Astrocyte (in vitro differentiated cells and primary cell): ENCODE results near the gene RALGDS. TPM values are rescaled to one million over a fixed set of nuclear protein-coding genes. Genes with fewer than 3 reads are reported as not detected.
"Not testable (repeated sequence)": the region's sequence is repeated elsewhere in the genome, so short reads cannot be mapped to it uniquely, and the experiment has no call there.

Experiments used
- DNase-seq: peaks from one replicate; pipeline ENCODE4 v3.0.0-alpha.2; 2010; ENCODE audit warnings: low read depth
- FAIRE-seq: peaks from 2 replicates; lab custom pipeline; 2011; peaks lifted over from hg19 to GRCh38; lab: Jason Lieb, UNC
- H2AFZ ChIP-seq: 2 replicates; pipeline ENCODE4 v1.6.0; 2012; ENCODE audit warnings: low read depth, low read length, inconsistent platforms
- H3K27ac ChIP-seq: 2 replicates; pipeline ENCODE4 v1.5.1; 2011; ENCODE audit warnings: low read depth, low read length, inconsistent platforms
- H3K27me3 ChIP-seq: 2 replicates; pipeline ENCODE4 v1.6.0; 2011; ENCODE audit warnings: low read length, inconsistent platforms; ENCODE audit not compliant: insufficient read depth
- H3K36me3 ChIP-seq: 2 replicates; pipeline ENCODE4 v1.5.1; 2011; ENCODE audit warnings: low read length, inconsistent platforms; ENCODE audit not compliant: insufficient read depth
- H3K4me1 ChIP-seq: 2 replicates; pipeline ENCODE4 v1.5.1; 2011; ENCODE audit warnings: low read length, inconsistent platforms; ENCODE audit not compliant: insufficient read depth
- H3K4me2 ChIP-seq: 2 replicates; pipeline ENCODE4 v1.6.0; 2012; ENCODE audit warnings: low read length, inconsistent platforms
- H3K4me3 ChIP-seq: 2 replicates; pipeline ENCODE4 v1.5.1; 2011; ENCODE audit warnings: low read depth, mild to moderate bottlenecking, low read length, inconsistent platforms; ENCODE audit not compliant: insufficient read depth
- H3K79me2 ChIP-seq: 2 replicates; pipeline ENCODE4 v1.6.0; 2012; ENCODE audit warnings: mild to moderate bottlenecking, low read length, inconsistent platforms; ENCODE audit not compliant: insufficient read depth
- H3K9ac ChIP-seq: 2 replicates; pipeline ENCODE4 v1.6.0; 2012; ENCODE audit warnings: mild to moderate bottlenecking, low read length, inconsistent platforms
- H3K9me3 ChIP-seq: 2 replicates; pipeline ENCODE4 v1.5.1; 2012; ENCODE audit warnings: low read depth, mild to moderate bottlenecking, low read length, inconsistent platforms; ENCODE audit not compliant: insufficient read depth
- H4K20me1 ChIP-seq: 2 replicates; pipeline ENCODE4 v1.6.0; 2012; ENCODE audit warnings: low read length, inconsistent platforms; ENCODE audit not compliant: insufficient read depth
- H3K27ac Mint-ChIP-seq: one replicate; pipeline ENCODE4 v1.8.0; 2021; ENCODE audit warnings: mild to moderate bottlenecking, mixed read lengths; ENCODE audit not compliant: unreplicated experiment
- H3K27me3 Mint-ChIP-seq: one replicate; pipeline ENCODE4 v1.8.0; 2021; ENCODE audit warnings: low read depth, mixed read lengths; ENCODE audit not compliant: unreplicated experiment
- H3K36me3 Mint-ChIP-seq: one replicate; pipeline ENCODE4 v1.8.0; 2021; ENCODE audit warnings: low read depth, mixed read lengths; ENCODE audit not compliant: unreplicated experiment
- H3K4me1 Mint-ChIP-seq: one replicate; pipeline ENCODE4 v1.8.0; 2021; ENCODE audit warnings: low read depth, mixed read lengths; ENCODE audit not compliant: unreplicated experiment
- H3K4me3 Mint-ChIP-seq: one replicate; pipeline ENCODE4 v1.8.0; 2021; ENCODE audit warnings: mild to moderate bottlenecking, moderate library complexity, mixed read lengths; ENCODE audit not compliant: unreplicated experiment
- H3K9me3 Mint-ChIP-seq: one replicate; pipeline ENCODE4 v1.8.0; 2021; ENCODE audit warnings: mild to moderate bottlenecking, mixed read lengths; ENCODE audit not compliant: unreplicated experiment
- CTCF ChIP-seq: IDR thresholded peaks from 2 replicates; pipeline ENCODE4 v1.5.1; 2011; ENCODE audit warnings: low read depth, mild to moderate bottlenecking, inconsistent platforms, low read length, moderate library complexity; ENCODE audit not compliant: insufficient read depth
- EZH2 ChIP-seq: IDR thresholded peaks from 2 replicates; pipeline ENCODE4 v1.6.1; 2012; ENCODE audit warnings: mild to moderate bottlenecking, low read length, inconsistent platforms; ENCODE audit not compliant: insufficient read depth
- total RNA-seq: library from RNA; stranded (reverse); gene quantifications from 2 replicates; pipeline ENCODE4 v1.2.1, GENCODE V29; 2021

RALGDS gene
- total RNA-seq, 1 donor from 2014 or later, result 46.6 TPM

GRCh38 chr9:133070500-133070961 is 50.5 kb downstream of the RALGDS start:
- not testable (repeated sequence) for H3K9ac ChIP-seq, H3K27ac ChIP-seq, FAIRE-seq, H3K4me3 ChIP-seq, H3K9me3 ChIP-seq, H4K20me1 ChIP-seq, H3K79me2 ChIP-seq, H3K4me2 ChIP-seq, H3K27ac Mint-ChIP-seq, H3K9me3 Mint-ChIP-seq, H3K27me3 Mint-ChIP-seq, H3K4me3 Mint-ChIP-seq, H3K36me3 ChIP-seq, H2AFZ ChIP-seq, H3K27me3 ChIP-seq, DNase-seq, H3K36me3 Mint-ChIP-seq, H3K4me1 ChIP-seq
- peaks cover 12% of the 10 kb centered on the region for H3K4me1 Mint-ChIP-seq

GRCh38 chr9:133068431-133068830 is 52.6 kb downstream of the RALGDS start:
- not testable (repeated sequence) for H3K9me3 ChIP-seq, H3K4me2 ChIP-seq, H3K4me1 Mint-ChIP-seq, H3K27ac Mint-ChIP-seq, H3K79me2 ChIP-seq, H3K27ac ChIP-seq, H3K27me3 ChIP-seq, H3K36me3 ChIP-seq, H2AFZ ChIP-seq, DNase-seq, H4K20me1 ChIP-seq, H3K9ac ChIP-seq, H3K27me3 Mint-ChIP-seq, H3K4me3 ChIP-seq, H3K9me3 Mint-ChIP-seq, H3K4me3 Mint-ChIP-seq, FAIRE-seq, H3K4me1 ChIP-seq
- H3K36me3 Mint-ChIP-seq, result peaks cover 13% of the 10 kb centered on the region

GRCh38 chr9:133067813-133068212 is 53.2 kb downstream of the RALGDS start:
- Histone ChIP-seq H4K20me1 (no peaks in the 10 kb centered on the region), H2AFZ (no peak overlapping the region), H3K9ac (no peak overlapping the region), H3K27me3 (no peaks in the 10 kb centered on the region), H3K27ac (no peak overlapping the region), H3K4me3 (no peak overlapping the region), H3K79me2 (no peaks in the 10 kb centered on the region), H3K4me2 (no peak overlapping the region), H3K9me3 (no peaks in the 10 kb centered on the region), H3K36me3 (no peaks in the 10 kb centered on the region), H3K4me1 (no peaks in the 10 kb centered on the region)
- Mint-ChIP-seq H3K4me1 (no peaks in the 10 kb centered on the region), H3K27ac (no peak overlapping the region), H3K4me3 (no peak overlapping the region), H3K36me3 (peaks cover 13% of the 10 kb centered on the region), H3K9me3 (no peaks in the 10 kb centered on the region), H3K27me3 (no peaks in the 10 kb centered on the region)
- TF ChIP-seq CTCF (no peak), EZH2 (no peak)
- DNase-seq (no peak), FAIRE-seq (no peak)

- no peak overlapping the region for H2AFZ ChIP-seq
- Mint-ChIP-seq H3K27me3 (no peaks in the 10 kb centered on the region), H3K4me3 (no peak overlapping the region), H3K36me3 (peaks cover 12% of the 10 kb centered on the region), H3K27ac (no peak overlapping the region), H3K9me3 (no peaks in the 10 kb centered on the region), H3K4me1 (no peaks in the 10 kb centered on the region)
- H3K4me2 ChIP-seq, result no peak overlapping the region
- FAIRE-seq (no peak), DNase-seq (no peak)
- H3K36me3 ChIP-seq, result no peaks in the 10 kb centered on the region
- H3K27ac ChIP-seq, result no peak overlapping the region
- H3K9ac ChIP-seq, result no peak overlapping the region
- H3K9me3 ChIP-seq, result no peaks in the 10 kb centered on the region
- H3K27me3 ChIP-seq, result no peaks in the 10 kb centered on the region
- H3K4me1 ChIP-seq, result no peaks in the 10 kb centered on the region
- TF ChIP-seq EZH2 (no peak), CTCF (no peak)
- no peaks in the 10 kb centered on the region for H4K20me1 ChIP-seq
- no peak overlapping the region for H3K4me3 ChIP-seq
- H3K79me2 ChIP-seq, result no peaks in the 10 kb centered on the region
These were observed 54.0 kb downstream of the RALGDS start for GRCh38 chr9:133067006-133067405.
